Ishikawa (cell line): Measurements from ENCODE around the gene PIBF1.

Experiments used
- CEBPB ChIP-seq: IDR thresholded peaks from 2 replicates; pipeline ENCODE4 v1.6.1; 2012
- CREB1 ChIP-seq: IDR thresholded peaks from 2 replicates; pipeline ENCODE4 v1.6.1; 2012; ENCODE audit warnings: low read depth
- EP300 ChIP-seq: IDR thresholded peaks from 2 replicates; pipeline ENCODE4 v1.6.1; 2012; ENCODE audit warnings: borderline replicate concordance
- NFIC ChIP-seq: IDR thresholded peaks from 2 replicates; pipeline ENCODE4 v1.6.1; 2012
- RAD21 ChIP-seq: IDR thresholded peaks from 2 replicates; pipeline ENCODE4 v1.6.1; 2012; ENCODE audit warnings: low read depth
- TAF1 ChIP-seq: IDR thresholded peaks from 2 replicates; pipeline ENCODE4 v1.6.1; 2012; ENCODE audit warnings: low read depth, mild to moderate bottlenecking
- TF ChIP-seq, protein P1 (sequence below): IDR thresholded peaks from 2 replicates; pipeline ENCODE4 v1.6.1; 2012; ENCODE audit warnings: low read depth, mild to moderate bottlenecking
- TF ChIP-seq, protein P2 (sequence below): IDR thresholded peaks from 2 replicates; pipeline ENCODE4 v1.6.1; 2012
- TF ChIP-seq, protein P3 (sequence below): IDR thresholded peaks from 2 replicates; pipeline ENCODE4 v1.6.1; 2012

DNA sequence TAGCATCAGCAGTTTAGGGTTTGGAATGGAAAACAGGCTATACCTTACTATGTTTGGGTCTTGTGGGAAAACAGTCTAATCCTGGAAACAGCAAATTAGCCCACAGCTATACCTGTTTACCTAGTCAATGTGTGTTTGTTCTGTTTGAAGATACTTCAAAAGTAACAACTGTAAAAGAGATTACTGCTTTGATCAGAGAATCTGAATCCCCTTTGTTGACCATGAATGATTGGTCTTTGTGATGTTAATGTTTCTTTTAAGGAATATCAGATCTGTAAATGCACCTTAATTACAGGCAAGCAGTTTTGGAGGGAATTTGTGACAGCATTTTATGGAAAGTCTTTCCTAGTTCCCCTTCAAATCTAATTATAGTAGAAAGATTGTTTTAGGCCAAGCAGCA, 256.1 kb downstream of the PIBF1 start:
- TF ChIP-seq, protein P1, sequence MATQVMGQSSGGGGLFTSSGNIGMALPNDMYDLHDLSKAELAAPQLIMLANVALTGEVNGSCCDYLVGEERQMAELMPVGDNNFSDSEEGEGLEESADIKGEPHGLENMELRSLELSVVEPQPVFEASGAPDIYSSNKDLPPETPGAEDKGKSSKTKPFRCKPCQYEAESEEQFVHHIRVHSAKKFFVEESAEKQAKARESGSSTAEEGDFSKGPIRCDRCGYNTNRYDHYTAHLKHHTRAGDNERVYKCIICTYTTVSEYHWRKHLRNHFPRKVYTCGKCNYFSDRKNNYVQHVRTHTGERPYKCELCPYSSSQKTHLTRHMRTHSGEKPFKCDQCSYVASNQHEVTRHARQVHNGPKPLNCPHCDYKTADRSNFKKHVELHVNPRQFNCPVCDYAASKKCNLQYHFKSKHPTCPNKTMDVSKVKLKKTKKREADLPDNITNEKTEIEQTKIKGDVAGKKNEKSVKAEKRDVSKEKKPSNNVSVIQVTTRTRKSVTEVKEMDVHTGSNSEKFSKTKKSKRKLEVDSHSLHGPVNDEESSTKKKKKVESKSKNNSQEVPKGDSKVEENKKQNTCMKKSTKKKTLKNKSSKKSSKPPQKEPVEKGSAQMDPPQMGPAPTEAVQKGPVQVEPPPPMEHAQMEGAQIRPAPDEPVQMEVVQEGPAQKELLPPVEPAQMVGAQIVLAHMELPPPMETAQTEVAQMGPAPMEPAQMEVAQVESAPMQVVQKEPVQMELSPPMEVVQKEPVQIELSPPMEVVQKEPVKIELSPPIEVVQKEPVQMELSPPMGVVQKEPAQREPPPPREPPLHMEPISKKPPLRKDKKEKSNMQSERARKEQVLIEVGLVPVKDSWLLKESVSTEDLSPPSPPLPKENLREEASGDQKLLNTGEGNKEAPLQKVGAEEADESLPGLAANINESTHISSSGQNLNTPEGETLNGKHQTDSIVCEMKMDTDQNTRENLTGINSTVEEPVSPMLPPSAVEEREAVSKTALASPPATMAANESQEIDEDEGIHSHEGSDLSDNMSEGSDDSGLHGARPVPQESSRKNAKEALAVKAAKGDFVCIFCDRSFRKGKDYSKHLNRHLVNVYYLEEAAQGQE, result no peak
- TF ChIP-seq EP300 (no peak), NFIC (no peak), CREB1 (no peak), RAD21 (no peak), CEBPB (no peak), TAF1 (no peak)
- TF ChIP-seq, protein P2, sequence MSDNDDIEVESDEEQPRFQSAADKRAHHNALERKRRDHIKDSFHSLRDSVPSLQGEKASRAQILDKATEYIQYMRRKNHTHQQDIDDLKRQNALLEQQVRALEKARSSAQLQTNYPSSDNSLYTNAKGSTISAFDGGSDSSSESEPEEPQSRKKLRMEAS, result no peak
- TF ChIP-seq, protein P3, sequence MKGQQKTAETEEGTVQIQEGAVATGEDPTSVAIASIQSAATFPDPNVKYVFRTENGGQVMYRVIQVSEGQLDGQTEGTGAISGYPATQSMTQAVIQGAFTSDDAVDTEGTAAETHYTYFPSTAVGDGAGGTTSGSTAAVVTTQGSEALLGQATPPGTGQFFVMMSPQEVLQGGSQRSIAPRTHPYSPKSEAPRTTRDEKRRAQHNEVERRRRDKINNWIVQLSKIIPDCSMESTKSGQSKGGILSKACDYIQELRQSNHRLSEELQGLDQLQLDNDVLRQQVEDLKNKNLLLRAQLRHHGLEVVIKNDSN, result no peak
